GM12878 (cell line): ENCODE data around the gene ITGA1. TPM values are rescaled to one million over a fixed set of nuclear protein-coding genes. Genes with fewer than 3 reads are reported as not detected.

Source experiments
- ATAC-seq: fragments of 200-7000 bp; cut with Tn5 transposase; 3 replicates; pipeline ENCODE4 v1.9.1; 2020; ENCODE audit warnings: mild to moderate bottlenecking, moderate library complexity
- BruUV-seq: library from RNA; stranded (reverse); fragments of 400-500 nt; replicated peaks from 2 replicates; lab custom pipeline; 2021; lab: Mats Ljungman, UMichigan
- CTCF ChIA-PET: fragments of 300-600 bp; sonication (Branson Sonifier 250); formaldehyde crosslinking; extraction: SDS; loops from one replicate; lab custom pipeline; 2021; ENCODE audit warnings: inconsistent platforms; lab: Yijun Ruan, JAX
- POLR2A ChIA-PET: fragments of 350-600 bp; formaldehyde crosslinking; extraction: SDS; loops from one replicate; lab custom pipeline; 2021; ENCODE audit warnings: inconsistent platforms; lab: Charles Lee
- RAD21 ChIA-PET: fragments of 300-600 bp; sonication (Branson Sonifier 250); formaldehyde crosslinking; loops from one replicate; lab custom pipeline; 2023; ENCODE audit warnings: antibody characterized with exemption; ENCODE audit not compliant: unreplicated experiment; lab: Charles Lee
- SMC1A ChIA-PET: fragments of 300-600 bp; sonication (Branson Sonifier 250); formaldehyde crosslinking; loops from one replicate; lab custom pipeline; 2023; ENCODE audit not compliant: unreplicated experiment, uncharacterized antibody; lab: Charles Lee
- DNase-seq: peaks from one replicate; pipeline ENCODE4 v3.0.0-alpha.2; 2011; ENCODE audit warnings: low read depth, low spot score
- FAIRE-seq: peaks from 3 replicates; lab custom pipeline; 2011; peaks lifted over from hg19 to GRCh38; lab: Jason Lieb, UNC
- H2AFZ ChIP-seq: 2 replicates; pipeline ENCODE4 v1.6.0; 2011; ENCODE audit warnings: low read depth, low read length, control low read depth; ENCODE audit not compliant: control insufficient read depth
- H3K27ac ChIP-seq: 2 replicates; pipeline ENCODE4 v1.5.1; 2011; ENCODE audit warnings: control low read depth; ENCODE audit not compliant: control insufficient read depth, insufficient read depth
- H3K27me3 ChIP-seq, 2 experiments: replicated peaks in 1 of 2; 2 replicates each; pipeline versions ENCODE4 v1.6.0 to v1.6.1; 2011; ENCODE audit warnings: low read length in 1 of 2; ENCODE audit not compliant: control insufficient read depth in 2 of 2, insufficient read depth in 2 of 2
- H3K36me3 ChIP-seq, 2 experiments: 2 replicates each; pipeline ENCODE4 v1.5.1; 2011; ENCODE audit warnings: low read length in 1 of 2; ENCODE audit not compliant: control insufficient read depth in 2 of 2, insufficient read depth in 2 of 2
- H3K4me1 ChIP-seq: 2 replicates; pipeline ENCODE4 v1.6.1; 2011; ENCODE audit warnings: mild to moderate bottlenecking, low read length, moderate library complexity, mixed read lengths; ENCODE audit not compliant: control insufficient read depth, insufficient read depth
- H3K4me2 ChIP-seq: 2 replicates; pipeline ENCODE4 v1.6.0; 2011; ENCODE audit warnings: control low read depth; ENCODE audit not compliant: control insufficient read depth, insufficient read depth
- H3K4me3 ChIP-seq: fragments of 200-600 bp; sonication (generic); 2 replicates; pipeline ENCODE4 v1.5.1; 2016
- H3K79me2 ChIP-seq: 2 replicates; pipeline ENCODE4 v1.6.0; 2011; ENCODE audit warnings: low read length; ENCODE audit not compliant: control insufficient read depth, insufficient read depth
- H3K9ac ChIP-seq: 2 replicates; pipeline ENCODE4 v1.8.0; 2011; ENCODE audit warnings: low read length, control low read depth, mixed read lengths; ENCODE audit not compliant: control insufficient read depth, insufficient read depth
- H3K9me3 ChIP-seq: replicated peaks from 3 replicates; pipeline ENCODE4 v1.5.1; 2011; ENCODE audit warnings: mild to moderate bottlenecking, low read length; ENCODE audit not compliant: control insufficient read depth, insufficient read depth
- H4K20me1 ChIP-seq: 2 replicates; pipeline ENCODE4 v1.6.0; 2011; ENCODE audit not compliant: control insufficient read depth, insufficient read depth
- CBX5 ChIP-seq: sonication (generic); IDR thresholded peaks from 2 replicates; pipeline ENCODE4 v1.6.1; 2016; ENCODE audit warnings: low read depth, moderate library complexity, mild to moderate bottlenecking, inconsistent platforms
- FOS ChIP-seq: IDR thresholded peaks from 3 replicates; pipeline ENCODE4 v1.6.1; 2011; ENCODE audit warnings: borderline replicate concordance; ENCODE audit not compliant: insufficient read length; ENCODE audit errors: extremely low read depth
- JUNB ChIP-seq: IDR thresholded peaks from 2 replicates; pipeline ENCODE4 v1.6.1; 2016; ENCODE audit warnings: antibody characterized with exemption, mild to moderate bottlenecking
- MTA2 ChIP-seq: fragments of 450-650 bp; IDR thresholded peaks from 2 replicates; pipeline ENCODE4 v1.6.1; 2016; ENCODE audit warnings: low read depth, mild to moderate bottlenecking, moderate library complexity
- PAX8 ChIP-seq: fragments of 450-650 bp; IDR thresholded peaks from 2 replicates; pipeline ENCODE4 v1.6.1; 2017; ENCODE audit warnings: mild to moderate bottlenecking, moderate library complexity
- RFX5 ChIP-seq: IDR thresholded peaks from 2 replicates; pipeline ENCODE4 v1.6.1; 2011; ENCODE audit warnings: low read depth, low read length, improper control_type of control experiment
- SPI1 ChIP-seq: IDR thresholded peaks from 2 replicates; pipeline ENCODE4 v1.6.1; 2011; ENCODE audit warnings: low read depth, mild to moderate bottlenecking, low read length, moderate library complexity, borderline replicate concordance; ENCODE audit not compliant: insufficient read depth
- TARDBP ChIP-seq: IDR thresholded peaks from 2 replicates; pipeline ENCODE4 v1.6.1; 2016; ENCODE audit warnings: borderline replicate concordance
- ZNF24 ChIP-seq: fragments of 450-650 bp; IDR thresholded peaks from 2 replicates; pipeline ENCODE4 v1.6.1; 2017; ENCODE audit warnings: antibody characterized with exemption, mild to moderate bottlenecking
- WGBS: methylation state at CpG from one replicate; pipeline ENCODE4 v1.1.6; 2016; ENCODE audit warnings: low lambda C conversion rate; ENCODE audit not compliant: insufficient replicate concordance, insufficient coverage; ENCODE audit errors: missing lambda C conversion rate; 5-methylcytosine and 5-hydroxymethylcytosine counted together
- in situ Hi-C: fragments of 300-500 bp; cut with MboI; formaldehyde crosslinking; loops from 9 replicates; pipeline ENCODE4 v1.14.3; 2018; ENCODE audit warnings: mixed read lengths
- intact Hi-C: fragments of 100-400 bp; cut with micrococcal nuclease; formaldehyde crosslinking; loops from one replicate; pipeline ENCODE4 v1.14.2; 2022; ENCODE audit not compliant: unreplicated experiment
- polyA plus RNA-seq, 11 experiments: library from polyadenylated mRNA; depleted of rRNA in 4 of 11; unstranded in 6 of 11; stranded (reverse) in 5 of 11; fragments of >200 nt; fragmentation: Nextera tagmentation in 4 of 11; fragmentation: Illumina TruSeq in 1 of 11; extraction: Ambion mirVana in 4 of 11; extraction: Trizol in 1 of 11; gene quantifications; 1 replicate in 1 of 11; 2 replicates in 10 of 11; pipeline versions ENCODE4 v1.2.1 to v1.2.3, GENCODE V29; 2011 to 2016; ENCODE audit warnings: inconsistent platforms in 2 of 11, missing spikeins in 2 of 11, low read depth in 1 of 11
- total RNA-seq, 4 experiments: library from RNA; depleted of rRNA in 3 of 4; stranded (reverse); fragments of >200 nt in 3 of 4; fragmentation: Illumina TruSeq in 1 of 4; extraction: Trizol in 1 of 4; gene quantifications; 2 replicates each; pipeline versions ENCODE4 v1.2.1 to v1.2.3, GENCODE V29; 2013 to 2021

Gene ITGA1
- total and polyA plus RNA-seq, 10 of the 15 experiments (the other 5 are each of a cell fraction or from before 2014, with no cell fraction given), result 0.02 to 0.56 (median 0.19) TPM

DNA sequence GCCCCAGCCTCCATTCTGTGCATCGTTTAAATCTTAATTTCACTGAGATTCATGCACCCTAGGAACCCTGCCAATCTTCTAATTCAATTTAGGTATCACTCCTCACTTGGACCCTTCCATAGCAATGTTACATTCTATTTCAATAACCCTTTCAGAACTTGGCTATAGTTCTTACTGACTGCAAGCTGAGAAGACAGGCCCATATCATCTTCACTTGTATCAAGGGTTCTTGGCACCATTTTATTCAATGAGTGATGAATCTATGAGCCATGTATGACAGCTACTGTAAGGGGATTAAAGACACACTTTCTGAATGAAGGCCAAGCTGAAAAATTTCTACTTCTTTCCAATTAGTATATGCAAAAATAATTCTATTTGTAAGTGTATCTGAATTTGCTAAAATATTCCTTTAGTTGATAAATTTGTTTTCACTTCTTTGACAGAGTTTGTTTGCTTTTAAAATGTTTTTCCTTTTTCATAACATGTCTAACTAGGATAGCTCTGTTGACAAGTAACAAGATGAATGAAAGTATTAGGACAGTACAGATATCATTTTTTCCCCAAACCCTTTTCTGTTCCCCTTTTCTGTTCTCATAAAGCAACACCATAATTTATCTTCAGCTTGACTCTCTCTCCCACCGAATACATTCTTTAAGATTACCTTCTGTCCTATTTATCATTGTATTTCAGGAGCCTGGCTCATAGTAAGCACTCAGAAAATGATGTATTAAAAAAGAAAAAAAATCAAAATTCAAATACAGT is 211.0 kb downstream of the ITGA1 start:
- ChIA-PET RAD21 (interaction anchor here (0.6 to 2.3 kb wide), 2 partner anchors 50 to 1854 kb away, joined by 4 to 5 read pairs; no protein-coding TSS in a partner anchor), POLR2A (no interaction called here), CTCF (interaction anchor here (1.2 kb wide), 1 partner anchor 1235 kb away, joined by 3 read pairs; no protein-coding TSS in a partner anchor), SMC1A (no interaction called here)
- Histone ChIP-seq H3K4me2 (no peak overlapping the region), H3K36me3 (no peaks in the 10 kb centered on the region), H3K27ac (no peak overlapping the region), H3K27me3 (no peaks in the 10 kb centered on the region; a peak in 1 of 4 replicates), H3K79me2 (no peaks in the 10 kb centered on the region), H3K9me3 (no peaks in the 10 kb centered on the region), H3K9ac (no peak overlapping the region), H4K20me1 (no peaks in the 10 kb centered on the region), H2AFZ (no peak overlapping the region), H3K4me3 (no peak overlapping the region), H3K4me1 (no peaks in the 10 kb centered on the region)
- in situ Hi-C loops (no loop called here), intact Hi-C loops (no loop called here)
- ATAC-seq (peak; percentile 78), DNase-seq (no peak), FAIRE-seq (no peak)
- WGBS, result 33% methylated on average over 2 of the region's 2 CpGs
- TF ChIP-seq RFX5, result no peak
- TF ChIP-seq SPI1, result peak; percentile 71; the same call in 1 of the 2 replicates
- no peak for TF ChIP-seq CBX5
- no peak for TF ChIP-seq JUNB
- TF ChIP-seq ZNF24, result 0 out of 2 replicates have a peak, but pooled peaks have one; percentile 68
- TF ChIP-seq PAX8, result no peak
- TF ChIP-seq FOS, result no peak
- TF ChIP-seq MTA2, result 0 out of 2 replicates have a peak, but pooled peaks have one; percentile 19
- no peak for TF ChIP-seq TARDBP
- BruUV-seq, result no TSS peak
